WTC11 (cell line): ENCODE results near the gene UNC93A. TPM values are rescaled to one million over a fixed set of nuclear protein-coding genes. Genes with fewer than 3 reads are reported as not detected.
A peak's percentile ranks its signal among the peaks of the same experiment; 100 is the strongest.

Experiments
- ATAC-seq: fragments of 200-7000 bp; cut with Tn5 transposase; 2 replicates; pipeline ENCODE4 v1.10.0; 2021; ENCODE audit warnings: mild to moderate bottlenecking, moderate library complexity
- CTCF ChIA-PET: fragments of 300-600 bp; sonication (Branson Sonifier 250); formaldehyde crosslinking; loops from one replicate; lab custom pipeline; 2021; ENCODE audit warnings: antibody characterized with exemption; lab: Charles Lee
- POLR2A ChIA-PET: fragments of 350-600 bp; sonication (Branson Sonifier 250); formaldehyde crosslinking; loops from one replicate; lab custom pipeline; 2021; ENCODE audit warnings: antibody characterized with exemption; lab: Charles Lee
- DNase-seq: peaks from one replicate; pipeline ENCODE4 v3.0.0; 2021; ENCODE audit warnings: low spot score
- H3K27ac Mint-ChIP-seq: 2 replicates; pipeline ENCODE4 v1.8.0; 2021; ENCODE audit warnings: mixed read lengths
- H3K27me3 Mint-ChIP-seq: 2 replicates; pipeline ENCODE4 v1.8.0; 2021; ENCODE audit warnings: low read depth, mild to moderate bottlenecking, moderate library complexity, mixed read lengths
- H3K36me3 Mint-ChIP-seq: 2 replicates; pipeline ENCODE4 v1.8.0; 2021; ENCODE audit warnings: mixed read lengths
- H3K4me1 Mint-ChIP-seq: 2 replicates; pipeline ENCODE4 v1.8.0; 2022; ENCODE audit warnings: mixed read lengths
- H3K4me3 Mint-ChIP-seq: 2 replicates; pipeline ENCODE4 v1.8.0; 2021; ENCODE audit warnings: mild to moderate bottlenecking, moderate library complexity, mixed read lengths
- H3K9me3 Mint-ChIP-seq: 2 replicates; pipeline ENCODE4 v1.8.0; 2021; ENCODE audit warnings: mixed read lengths
- ATF1 ChIP-seq: sonication (generic); formaldehyde crosslinking; IDR thresholded peaks from 2 replicates; pipeline ENCODE4 v1.8.1; 2023; ENCODE audit warnings: mild to moderate bottlenecking, moderate library complexity, missing genetic modification reagents
- ATF2 ChIP-seq: sonication (generic); formaldehyde crosslinking; IDR thresholded peaks from 2 replicates; pipeline ENCODE4 v1.8.1; 2022; ENCODE audit warnings: low read depth, missing genetic modification reagents, borderline replicate concordance
- ATF3 ChIP-seq: sonication (generic); formaldehyde crosslinking; conservative IDR thresholded peaks from 2 replicates; pipeline ENCODE4 v1.8.1; 2022; ENCODE audit warnings: mild to moderate bottlenecking, missing genetic modification reagents
- CTCF ChIP-seq: fragments of 200-600 bp; IDR thresholded peaks from 2 replicates; pipeline ENCODE4 v1.8.0; 2022; ENCODE audit warnings: antibody characterized with exemption
- ELF4 ChIP-seq: sonication (generic); formaldehyde crosslinking; IDR thresholded peaks from 2 replicates; pipeline ENCODE4 v1.8.1; 2022; ENCODE audit warnings: low read depth, mild to moderate bottlenecking, moderate library complexity, missing genetic modification reagents
- EMX1 ChIP-seq: fragments of 250-450 bp; sonication (Bioruptor Pico); IDR thresholded peaks from 2 replicates; pipeline ENCODE4 v1.8.0; 2021; ENCODE audit warnings: mild to moderate bottlenecking
- ERG ChIP-seq: fragments of 250-450 bp; sonication (Bioruptor Pico); IDR thresholded peaks from 2 replicates; pipeline ENCODE4 v1.8.0; 2021; ENCODE audit warnings: mild to moderate bottlenecking
- GABPB1 ChIP-seq: sonication (generic); formaldehyde crosslinking; IDR thresholded peaks from 2 replicates; pipeline ENCODE4 v1.8.1; 2023; ENCODE audit warnings: mild to moderate bottlenecking, missing genetic modification reagents
- GRHL2 ChIP-seq: fragments of 250-450 bp; sonication (Bioruptor Pico); IDR thresholded peaks from 2 replicates; pipeline ENCODE4 v1.8.0; 2022; ENCODE audit warnings: mild to moderate bottlenecking, moderate library complexity; ENCODE audit not compliant: insufficient replicate concordance, severe bottlenecking
- IRF2 ChIP-seq: sonication (generic); formaldehyde crosslinking; IDR thresholded peaks from 2 replicates; pipeline ENCODE4 v1.8.0; 2022; ENCODE audit warnings: low read depth, missing genetic modification reagents, borderline replicate concordance
- MXD4 ChIP-seq: fragments of 250-450 bp; sonication (Bioruptor Pico); IDR thresholded peaks from 2 replicates; pipeline ENCODE4 v1.8.0; 2021; ENCODE audit warnings: mild to moderate bottlenecking, moderate library complexity, borderline replicate concordance
- MYBL2 ChIP-seq: sonication (generic); formaldehyde crosslinking; IDR thresholded peaks from 2 replicates; pipeline ENCODE4 v1.8.1; 2023; ENCODE audit warnings: mild to moderate bottlenecking, moderate library complexity, missing genetic modification reagents
- NFATC4 ChIP-seq: fragments of 250-450 bp; sonication (Bioruptor Pico); IDR thresholded peaks from 2 replicates; pipeline ENCODE4 v1.9.0; 2021; ENCODE audit warnings: mild to moderate bottlenecking
- PRRX2 ChIP-seq: fragments of 250-450 bp; sonication (Bioruptor Pico); IDR thresholded peaks from 2 replicates; pipeline ENCODE4 v1.8.0; 2021; ENCODE audit warnings: mild to moderate bottlenecking
- TP53 ChIP-seq: sonication (generic); formaldehyde crosslinking; IDR thresholded peaks from 2 replicates; pipeline ENCODE4 v1.8.1; 2023; ENCODE audit warnings: mild to moderate bottlenecking, missing genetic modification reagents
- ZBTB21 ChIP-seq: sonication (generic); formaldehyde crosslinking; IDR thresholded peaks from 2 replicates; pipeline ENCODE4 v1.8.1; 2023; ENCODE audit warnings: mild to moderate bottlenecking, missing genetic modification reagents, borderline replicate concordance
- ZNF121 ChIP-seq: sonication (generic); formaldehyde crosslinking; IDR thresholded peaks from 2 replicates; pipeline ENCODE4 v1.8.0; 2023; ENCODE audit warnings: missing genetic modification reagents
- ZNF396 ChIP-seq: fragments of 250-450 bp; sonication (Bioruptor Pico); IDR thresholded peaks from 2 replicates; pipeline ENCODE4 v1.8.0; 2021; ENCODE audit warnings: mild to moderate bottlenecking, moderate library complexity, borderline replicate concordance
- ZNF425 ChIP-seq: fragments of 250-450 bp; sonication (Bioruptor Pico); conservative IDR thresholded peaks from 2 replicates; pipeline ENCODE4 v1.9.0; 2021; ENCODE audit warnings: mild to moderate bottlenecking
- total RNA-seq: library from RNA; stranded (reverse); gene quantifications from 3 replicates; pipeline ENCODE4 v1.2.3, GENCODE V29; 2021

Gene UNC93A
- total RNA-seq, 1 experiment from 2014 or later: 0.70 TPM

GRCh38 chr6:167341665-167342655 is 50.8 kb downstream of the UNC93A start:
- Mint-ChIP-seq H3K36me3 (no peaks in the 10 kb centered on the region), H3K4me1 (peaks cover 6% of the 10 kb centered on the region; the same call in 1 of the 2 replicates), H3K27me3 (peaks cover 4% of the 10 kb centered on the region), H3K9me3 (peaks cover 4% of the 10 kb centered on the region), H3K4me3 (no peak overlapping the region), H3K27ac (no peak overlapping the region)
- ATAC-seq: no peak
- ChIA-PET POLR2A (no interaction called here), CTCF (interaction anchor here (0.6 to 2.1 kb wide), 3 partner anchors 9 to 131 kb away, joined by 3 to 14 read pairs (median 11); no protein-coding TSS in a partner anchor)
- TF ChIP-seq NFATC4 (no peak), GABPB1 (CRISPR knock-in tag) (peak; percentile 80), ZNF121 (CRISPR knock-in tag) (no peak), ERG (no peak), IRF2 (no peak), TP53 (CRISPR knock-in tag) (no peak)
- DNase-seq: no peak

- POLR2A ChIA-PET: no interaction called here
- peaks cover 6% of the 10 kb centered on the region; the same call in 1 of the 2 replicates for H3K4me1 Mint-ChIP-seq
- CTCF ChIA-PET: interaction anchor here (0.6 to 2.1 kb wide), 2 partner anchors 9 to 132 kb away, joined by 3 to 14 read pairs; no protein-coding TSS in a partner anchor
- ATAC-seq (no peak), DNase-seq (no peak)
- H3K4me3 Mint-ChIP-seq: no peak overlapping the region
- TF ChIP-seq NFATC4 (no peak), ZNF396 (CRISPR knock-in tag) (no peak), MYBL2 (CRISPR knock-in tag) (no peak), EMX1 (CRISPR knock-in tag) (no peak), ZNF425 (CRISPR knock-in tag) (no peak), ATF3 (CRISPR knock-in tag) (no peak), CTCF (no peak), MXD4 (CRISPR knock-in tag) (no peak)
- peaks cover 4% of the 10 kb centered on the region for H3K9me3 Mint-ChIP-seq
- H3K36me3 Mint-ChIP-seq: no peaks in the 10 kb centered on the region
- H3K27me3 Mint-ChIP-seq: peaks cover 8% of the 10 kb centered on the region
- no peak overlapping the region for H3K27ac Mint-ChIP-seq
Measured at GRCh38 chr6:167342879-167343610, 51.9 kb downstream of the UNC93A start.

GRCh38 chr6:167345348-167345747 is 54.2 kb downstream of the UNC93A start:
- Mint-ChIP-seq H3K27ac (no peak overlapping the region), H3K9me3 (no peaks in the 10 kb centered on the region), H3K4me1 (peaks cover 18% of the 10 kb centered on the region), H3K4me3 (no peak overlapping the region), H3K36me3 (no peaks in the 10 kb centered on the region), H3K27me3 (peaks cover 24% of the 10 kb centered on the region)
- ATAC-seq (no peak), DNase-seq (no peak)
- CTCF ChIA-PET: no interaction called here
- POLR2A ChIA-PET: no interaction called here
- TF ChIP-seq PRRX2 (CRISPR knock-in tag) (no peak), NFATC4 (no peak), ZBTB21 (no peak), MYBL2 (CRISPR knock-in tag) (no peak), GRHL2 (no peak), ELF4 (CRISPR knock-in tag) (no peak), ATF3 (CRISPR knock-in tag) (no peak), CTCF (no peak), ATF2 (CRISPR knock-in tag) (no peak), ATF1 (CRISPR knock-in tag) (no peak)
